Measurements from ENCODE around the gene FADS2. TPM values are rescaled to one million over a fixed set of nuclear protein-coding genes. Genes with fewer than 3 reads are reported as not detected.

The FADS2 gene
- total and polyA plus RNA-seq, 2 experiments from 2014 or later, result 5.2 to 5.5 TPM

- peak within 1 kb of the TSS; percentile 83 for H3K4me3 ChIP-seq
- H4K20me1 ChIP-seq (ENCODE audit: insufficient read depth), result no peaks in the 10 kb centered on the region
- peak; percentile 87 for DNase-seq
- TF ChIP-seq EZH2 (IDR thresholded peaks at IDR 0.05; ENCODE audit: insufficient read depth, poor library complexity, severe bottlenecking) (no peak), EZH2phosphoT487 (IDR thresholded peaks at IDR 0.05; ENCODE audit: insufficient read depth, low read depth) (no peak)
- no peaks in the 10 kb centered on the region for H3K27me3 ChIP-seq (replicated peaks; ENCODE audit: insufficient read depth)
- in situ Hi-C loops (cut with MboI), result loop anchor here (10.0 kb wide), 1 partner anchor 193 kb away; no protein-coding TSS in a partner anchor
- H3K9ac ChIP-seq, result peak within 1 kb of the TSS; percentile 80
- H3K9me2 ChIP-seq (ENCODE audit: insufficient read depth), result no peaks in the 10 kb centered on the region
- no peaks in the 10 kb centered on the region for H3K9me3 ChIP-seq (ENCODE audit: low read depth)
- H3K79me2 ChIP-seq (ENCODE audit: insufficient read depth), result peaks cover 32% of the 10 kb centered on the region
- 2% methylated on average over 43 to 71 of the region's 96 CpGs for WGBS, 2 experiments (ENCODE audit: low coverage in 1 of 2, low lambda C conversion rate in 2 of 2, missing lambda C conversion rate in 2 of 2)
- H3K4me1 ChIP-seq (ENCODE audit: insufficient read depth), result peaks cover 18% of the 10 kb centered on the region
- H3K36me3 ChIP-seq (ENCODE audit: low read depth), result no peaks in the 10 kb centered on the region
- peaks cover 43% of the 10 kb centered on the region for H3F3A ChIP-seq (ENCODE audit: insufficient read depth)
- H3K4me2 ChIP-seq (ENCODE audit: unreplicated experiment), result peak within 1 kb of the TSS; percentile 83
- H3K27ac ChIP-seq, result peak within 1 kb of the TSS; percentile 50
- peak within 1 kb of the TSS; percentile 65 for H2AFZ ChIP-seq
Observed at GRCh38 chr11:61891331-61892084, 63.4 kb downstream of the FADS2 start, which contains the start of gene FADS3. FADS3 (minus strand) TSS chr11:61891545; CDS start chr11:61891381, 164 bp downstream.

- Histone ChIP-seq H2AFZ (peak overlapping the region; percentile 54; the same call in 1 of the 2 replicates), H3K4me2 (ENCODE audit: unreplicated experiment) (no peak overlapping the region), H3K27ac (no peak overlapping the region), H3K36me3 (ENCODE audit: low read depth) (no peaks in the 10 kb centered on the region), H3K9me3 (ENCODE audit: low read depth) (no peaks in the 10 kb centered on the region), H3K4me3 (no peak overlapping the region), H3K79me2 (ENCODE audit: insufficient read depth) (peaks cover 27% of the 10 kb centered on the region), H3K27me3 (replicated peaks; ENCODE audit: insufficient read depth) (no peaks in the 10 kb centered on the region), H3K9me2 (ENCODE audit: insufficient read depth) (no peaks in the 10 kb centered on the region), H3F3A (ENCODE audit: insufficient read depth) (peaks cover 43% of the 10 kb centered on the region), H3K4me1 (ENCODE audit: insufficient read depth) (peaks cover 18% of the 10 kb centered on the region), H3K9ac (no peak overlapping the region), H4K20me1 (ENCODE audit: insufficient read depth) (no peaks in the 10 kb centered on the region)
- 38 to 42% methylated on average over 10 to 12 of the region's 12 CpGs for WGBS, 2 experiments (ENCODE audit: low coverage in 1 of 2, low lambda C conversion rate in 2 of 2, missing lambda C conversion rate in 2 of 2)
- DNase-seq, result no peak
- no peak for TF ChIP-seq EZH2 (IDR thresholded peaks at IDR 0.05; ENCODE audit: insufficient read depth, poor library complexity, severe bottlenecking)
- no peak for TF ChIP-seq EZH2phosphoT487 (IDR thresholded peaks at IDR 0.05; ENCODE audit: insufficient read depth, low read depth)
- in situ Hi-C loops (cut with MboI), result loop anchor here (10.0 kb wide), 1 partner anchor 193 kb away; no protein-coding TSS in a partner anchor
Observed at GRCh38 chr11:61892085-61892370, 63.9 kb downstream of the FADS2 start.

DNA sequence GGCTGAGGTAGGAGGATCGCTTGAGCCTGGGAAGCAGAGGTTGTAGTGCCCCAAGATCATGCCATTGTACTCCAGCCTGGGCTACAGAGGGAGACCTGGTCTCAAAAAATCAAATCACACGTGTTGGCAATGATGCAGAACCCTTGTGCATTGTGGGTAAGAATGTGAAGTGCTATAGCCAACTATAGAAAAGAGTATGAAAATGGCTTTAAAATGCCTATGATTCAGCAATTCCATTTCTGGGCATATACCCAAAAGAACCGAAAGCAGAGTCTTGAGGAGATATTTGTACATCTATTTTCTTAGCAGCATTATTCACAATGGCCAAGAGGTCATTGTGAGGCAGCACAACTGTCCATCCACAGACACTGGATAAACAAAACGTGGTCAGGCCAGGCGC lies 65.9 kb downstream of the FADS2 start:
- H3K36me3 ChIP-seq (ENCODE audit: low read depth), result no peaks in the 10 kb centered on the region
- peaks cover 6% of the 10 kb centered on the region for H3K4me1 ChIP-seq (ENCODE audit: insufficient read depth)
- no peak overlapping the region for H2AFZ ChIP-seq
- no peak overlapping the region for H3K4me3 ChIP-seq
- no peaks in the 10 kb centered on the region for H3K9me2 ChIP-seq (ENCODE audit: insufficient read depth)
- TF ChIP-seq EZH2 (IDR thresholded peaks at IDR 0.05; ENCODE audit: insufficient read depth, poor library complexity, severe bottlenecking) (no peak), EZH2phosphoT487 (IDR thresholded peaks at IDR 0.05; ENCODE audit: insufficient read depth, low read depth) (no peak)
- H4K20me1 ChIP-seq (ENCODE audit: insufficient read depth), result no peaks in the 10 kb centered on the region
- in situ Hi-C loops (cut with MboI), result loop anchor here (10.0 kb wide), 1 partner anchor 191 kb away; no protein-coding TSS in a partner anchor
- H3K9ac ChIP-seq, result no peak overlapping the region
- peak overlapping the region; percentile 64 for H3K27ac ChIP-seq
- DNase-seq, result peak; percentile 91
- peaks cover 13% of the 10 kb centered on the region for H3K79me2 ChIP-seq (ENCODE audit: insufficient read depth)
- no peaks in the 10 kb centered on the region for H3K27me3 ChIP-seq (replicated peaks; ENCODE audit: insufficient read depth)
- WGBS, 2 experiments (ENCODE audit: low coverage in 1 of 2, low lambda C conversion rate in 2 of 2, missing lambda C conversion rate in 2 of 2), result 38 to 41% methylated on average over 5 of the region's 5 CpGs
- H3K9me3 ChIP-seq (ENCODE audit: low read depth), result no peaks in the 10 kb centered on the region
- no peak overlapping the region for H3K4me2 ChIP-seq (ENCODE audit: unreplicated experiment)
- peaks cover 33% of the 10 kb centered on the region for H3F3A ChIP-seq (ENCODE audit: insufficient read depth)

GRCh38 chr11:61895046-61895717 lies 67.1 kb downstream of the FADS2 start:
- no peak for TF ChIP-seq EZH2phosphoT487 (IDR thresholded peaks at IDR 0.05; ENCODE audit: insufficient read depth, low read depth)
- no peak for TF ChIP-seq EZH2 (IDR thresholded peaks at IDR 0.05; ENCODE audit: insufficient read depth, poor library complexity, severe bottlenecking)
- no peak overlapping the region for H3K4me3 ChIP-seq
- peaks cover 27% of the 10 kb centered on the region for H3F3A ChIP-seq (ENCODE audit: insufficient read depth)

More at GRCh38 chr11:61895046-61895717, 67.1 kb downstream of the FADS2 start:
- no peaks in the 10 kb centered on the region for H3K36me3 ChIP-seq (ENCODE audit: low read depth)
- WGBS, 2 experiments (ENCODE audit: low coverage in 1 of 2, low lambda C conversion rate in 2 of 2, missing lambda C conversion rate in 2 of 2), result 85 to 89% methylated on average over 17 of the region's 17 CpGs
- no peak for DNase-seq
- H3K27me3 ChIP-seq (replicated peaks; ENCODE audit: insufficient read depth), result no peaks in the 10 kb centered on the region
- H3K9ac ChIP-seq, result no peak overlapping the region
- no peaks in the 10 kb centered on the region for H3K9me2 ChIP-seq (ENCODE audit: insufficient read depth)
- H2AFZ ChIP-seq, result no peak overlapping the region
- peaks cover 2% of the 10 kb centered on the region for H3K79me2 ChIP-seq (ENCODE audit: insufficient read depth)
- no peaks in the 10 kb centered on the region for H4K20me1 ChIP-seq (ENCODE audit: insufficient read depth)
- no peaks in the 10 kb centered on the region for H3K9me3 ChIP-seq (ENCODE audit: low read depth)
- no peak overlapping the region for H3K4me2 ChIP-seq (ENCODE audit: unreplicated experiment)
- H3K27ac ChIP-seq, result no peak overlapping the region
- in situ Hi-C loops (cut with MboI), result loop anchor here (10.0 kb wide), 1 partner anchor 190 kb away; no protein-coding TSS in a partner anchor
- peaks cover 2% of the 10 kb centered on the region for H3K4me1 ChIP-seq (ENCODE audit: insufficient read depth)

Measured in GM23248 (cell line).